MM.1S (cell line): ENCODE measurements around the gene CELA1.

ENCODE experiments used
- EZH2 ChIP-seq: fragments of 300-600 bp; sonication (generic); optimal IDR thresholded peaks from 2 replicates; pipeline ENCODE3; 2017; ENCODE audit warnings: low read depth, mild to moderate bottlenecking, antibody characterized with exemption, low read length, mixed read lengths
- EZH2phosphoT487 ChIP-seq: fragments of 300-600 bp; sonication (generic); IDR thresholded peaks from 2 replicates; pipeline ENCODE4 v1.6.1; 2018; ENCODE audit warnings: antibody characterized with exemption, low read length
- TF ChIP-seq, protein P1 (sequence below): fragments of 300-600 bp; sonication (generic); IDR thresholded peaks from 2 replicates; pipeline ENCODE4 v1.5.1; 2016; ENCODE audit warnings: antibody characterized with exemption, low read length, mixed read lengths

DNA sequence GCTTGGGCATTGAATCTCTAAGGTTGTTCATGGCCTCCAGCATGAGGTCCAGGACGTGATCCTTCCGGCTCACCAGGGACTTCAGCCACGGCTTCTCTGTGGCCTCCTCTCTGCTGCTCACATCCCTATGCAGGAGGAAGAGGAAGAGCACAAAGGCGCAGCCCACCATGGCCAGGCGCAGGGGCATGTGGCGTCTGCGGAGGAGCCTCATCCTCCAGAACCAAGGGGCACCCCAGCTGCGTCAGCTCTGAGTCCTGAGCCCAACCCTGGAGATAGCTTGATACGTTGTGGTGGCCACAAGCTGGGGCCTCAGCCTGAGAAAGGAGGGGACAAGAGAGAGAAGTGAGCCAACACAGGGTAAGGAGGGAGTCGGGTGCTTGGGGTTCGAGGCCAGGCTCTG is 33.1 kb upstream of the CELA1 start:
- TF ChIP-seq, protein P1, sequence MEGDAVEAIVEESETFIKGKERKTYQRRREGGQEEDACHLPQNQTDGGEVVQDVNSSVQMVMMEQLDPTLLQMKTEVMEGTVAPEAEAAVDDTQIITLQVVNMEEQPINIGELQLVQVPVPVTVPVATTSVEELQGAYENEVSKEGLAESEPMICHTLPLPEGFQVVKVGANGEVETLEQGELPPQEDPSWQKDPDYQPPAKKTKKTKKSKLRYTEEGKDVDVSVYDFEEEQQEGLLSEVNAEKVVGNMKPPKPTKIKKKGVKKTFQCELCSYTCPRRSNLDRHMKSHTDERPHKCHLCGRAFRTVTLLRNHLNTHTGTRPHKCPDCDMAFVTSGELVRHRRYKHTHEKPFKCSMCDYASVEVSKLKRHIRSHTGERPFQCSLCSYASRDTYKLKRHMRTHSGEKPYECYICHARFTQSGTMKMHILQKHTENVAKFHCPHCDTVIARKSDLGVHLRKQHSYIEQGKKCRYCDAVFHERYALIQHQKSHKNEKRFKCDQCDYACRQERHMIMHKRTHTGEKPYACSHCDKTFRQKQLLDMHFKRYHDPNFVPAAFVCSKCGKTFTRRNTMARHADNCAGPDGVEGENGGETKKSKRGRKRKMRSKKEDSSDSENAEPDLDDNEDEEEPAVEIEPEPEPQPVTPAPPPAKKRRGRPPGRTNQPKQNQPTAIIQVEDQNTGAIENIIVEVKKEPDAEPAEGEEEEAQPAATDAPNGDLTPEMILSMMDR, result no peak
- TF ChIP-seq EZH2phosphoT487 (no peak), EZH2 (no peak)
